Stimulated activated CD8-positive, alpha-beta memory T cell treated with anti-CD3 and anti-CD28 coated beads, Interleukin-2, amount 100 ng/mL, for 1 hour (primary cell): Measurements from ENCODE around the gene CUTC.
A peak's percentile ranks its signal among the peaks of the same experiment; 100 is the strongest.
"Not testable (repeated sequence)": the region's sequence is repeated elsewhere in the genome, so short reads cannot be mapped to it uniquely, and the experiment has no call there.

ENCODE experiments used
- DNase-seq, 2 donors: peaks; one replicate each; pipeline ENCODE4 v3.0.0-alpha.2; 2020; ENCODE audit warnings: low read depth in 2 of 2

The CUTC gene

GRCh38 chr10:99732033-99732842 is at the start of gene CUTC, which contains the start of gene COX15:
Gene CUTC (plus strand): TSS chr10:99732234. CDS start chr10:99732349, 115 bp downstream.
Gene COX15 (minus strand): TSS chr10:99732127. CDS start chr10:99732049, 78 bp downstream.
- peak; percentile 88 to 90 for DNase-seq

DNA sequence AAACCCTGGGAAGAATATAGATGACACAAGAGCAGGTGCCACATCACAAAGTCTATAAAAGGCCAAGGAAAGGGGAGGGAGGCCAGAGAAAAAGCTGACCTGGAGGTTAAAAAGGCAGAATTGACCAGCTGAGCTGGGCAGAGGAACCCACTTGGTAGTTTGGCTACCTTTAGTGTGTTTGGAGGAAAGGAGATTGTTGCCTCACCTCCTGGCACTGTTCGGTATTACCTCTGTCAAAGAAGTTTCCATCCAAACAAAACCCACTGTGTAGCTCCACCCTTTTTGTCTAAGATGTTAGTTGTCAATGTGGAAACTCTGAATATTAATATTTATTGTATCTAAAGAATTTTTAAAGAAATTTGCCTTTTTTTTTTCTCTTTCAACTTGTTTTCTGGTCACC is 49.3 kb upstream of the CUTC start:
- DNase-seq, result no peak

- DNase-seq, result no peak
These were observed 46.5 kb upstream of the CUTC start for GRCh38 chr10:99685597-99685967.

DNA sequence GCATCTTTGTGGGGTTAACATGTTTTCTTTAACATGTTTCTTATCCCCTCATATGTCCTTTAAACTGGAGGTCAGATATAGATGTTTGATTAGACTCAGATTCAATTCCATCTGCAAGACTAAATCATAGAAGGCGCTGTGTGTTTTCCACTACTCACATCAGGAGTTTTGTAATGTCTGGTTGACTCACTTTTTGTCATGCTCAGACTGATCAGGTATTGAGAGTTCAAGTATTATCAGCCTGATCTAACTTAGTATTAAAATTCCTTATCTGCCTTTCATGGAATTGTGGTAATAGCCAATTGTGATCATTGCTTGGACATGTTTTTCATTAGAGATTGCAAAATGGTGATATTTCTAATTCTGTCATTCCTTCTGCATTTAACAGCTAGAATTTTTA is 42.6 kb upstream of the CUTC start:
- no peak for DNase-seq

DNA sequence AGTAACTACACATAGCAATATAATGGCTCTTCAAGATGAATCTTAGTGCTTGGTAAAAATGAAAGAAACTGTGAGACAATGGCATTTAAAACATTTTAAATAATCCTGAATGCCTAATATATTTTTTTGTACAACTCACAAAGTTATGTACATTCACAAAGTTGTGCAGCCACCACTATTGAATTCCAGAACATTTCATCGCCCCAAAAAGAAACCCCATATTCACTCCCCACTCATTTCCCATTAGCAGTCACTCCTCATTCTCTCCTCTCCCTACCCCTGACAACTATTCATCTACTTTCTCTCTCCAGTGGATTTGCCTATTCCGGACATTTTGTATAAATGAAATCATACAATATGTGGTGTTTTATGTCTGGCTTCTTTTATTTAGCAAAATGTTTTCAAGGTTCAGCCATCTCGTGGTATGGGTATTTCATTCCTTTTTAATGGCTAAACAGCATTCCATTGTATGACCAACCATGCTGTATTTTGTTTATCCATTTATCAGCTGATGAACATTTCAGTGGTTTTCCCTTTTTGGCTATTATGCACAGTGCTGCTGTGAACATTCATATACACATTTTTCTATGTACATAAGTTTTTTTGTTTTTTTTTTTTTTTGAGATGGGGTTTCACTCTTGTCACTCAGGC is 38.0 kb upstream of the CUTC start:
- no peak for DNase-seq

GRCh38 chr10:99695761-99696160 is 36.3 kb upstream of the CUTC start:
- DNase-seq, result no peak

GRCh38 chr10:99698504-99699080 is 33.4 kb upstream of the CUTC start:
- no peak for DNase-seq

GRCh38 chr10:99700649-99701048 is 31.4 kb upstream of the CUTC start:
- no peak for DNase-seq

DNA sequence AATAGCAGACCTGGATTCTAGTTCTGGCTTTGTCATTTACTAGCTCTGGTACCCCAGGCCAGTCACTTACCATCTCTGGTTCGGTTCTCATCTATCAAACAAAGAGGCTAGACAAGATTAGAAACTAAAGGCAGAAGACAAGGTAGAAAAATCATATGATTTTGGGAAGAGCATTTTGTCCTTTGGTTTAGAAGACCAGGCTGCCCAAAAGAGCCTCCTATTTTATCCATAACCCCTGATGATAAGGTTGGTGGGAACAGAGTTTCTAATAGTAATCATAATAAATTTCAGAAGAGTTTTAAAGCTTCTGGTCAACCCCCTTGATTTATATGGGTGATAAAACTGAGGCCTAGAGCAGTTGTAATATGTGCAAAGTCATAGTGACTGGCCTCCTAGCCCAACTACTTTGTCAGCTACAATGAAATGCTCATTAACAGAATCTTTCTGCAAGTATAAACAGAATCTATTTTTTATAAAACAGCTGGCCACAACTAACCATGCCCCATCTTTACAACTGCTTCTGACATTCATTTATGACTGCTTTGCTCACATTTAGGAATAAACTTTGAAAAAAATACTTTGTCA is 23.5 kb upstream of the CUTC start:
- no peak for DNase-seq

DNA sequence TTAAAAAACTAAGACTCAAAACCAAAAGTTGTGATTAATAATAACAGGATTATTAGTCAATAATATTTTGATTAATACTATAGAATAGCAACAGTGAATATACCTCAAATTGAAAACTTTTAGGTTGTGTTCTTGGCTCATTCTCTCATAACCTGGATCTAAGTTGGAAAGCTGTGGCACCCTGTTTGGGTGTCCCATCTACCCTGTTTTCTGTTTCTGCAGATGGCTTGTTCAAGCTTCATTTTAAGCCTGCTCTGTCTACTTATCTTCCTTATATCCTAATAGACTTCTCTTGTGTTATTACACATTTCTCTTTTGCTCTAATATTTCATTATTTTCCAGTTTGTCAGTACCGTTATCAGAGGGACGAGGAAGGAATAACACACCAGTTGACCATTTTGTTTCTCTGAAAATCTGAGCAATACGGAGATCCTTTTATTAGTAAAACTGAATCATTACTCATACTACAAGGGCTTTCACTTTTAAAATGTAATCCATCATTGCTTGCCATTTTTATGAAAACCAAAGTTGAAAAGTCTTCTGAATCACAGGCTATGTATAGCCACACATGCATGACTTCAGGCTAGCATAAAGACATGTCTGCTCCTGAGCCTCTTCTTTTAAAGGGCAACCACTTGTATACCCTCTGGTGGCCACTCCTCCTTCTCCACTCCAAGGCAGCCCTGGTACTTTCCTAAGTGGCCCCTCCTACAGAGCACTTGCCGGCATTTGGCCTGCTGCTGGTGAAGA is 22.4 kb upstream of the CUTC start:
- no peak for DNase-seq

DNA sequence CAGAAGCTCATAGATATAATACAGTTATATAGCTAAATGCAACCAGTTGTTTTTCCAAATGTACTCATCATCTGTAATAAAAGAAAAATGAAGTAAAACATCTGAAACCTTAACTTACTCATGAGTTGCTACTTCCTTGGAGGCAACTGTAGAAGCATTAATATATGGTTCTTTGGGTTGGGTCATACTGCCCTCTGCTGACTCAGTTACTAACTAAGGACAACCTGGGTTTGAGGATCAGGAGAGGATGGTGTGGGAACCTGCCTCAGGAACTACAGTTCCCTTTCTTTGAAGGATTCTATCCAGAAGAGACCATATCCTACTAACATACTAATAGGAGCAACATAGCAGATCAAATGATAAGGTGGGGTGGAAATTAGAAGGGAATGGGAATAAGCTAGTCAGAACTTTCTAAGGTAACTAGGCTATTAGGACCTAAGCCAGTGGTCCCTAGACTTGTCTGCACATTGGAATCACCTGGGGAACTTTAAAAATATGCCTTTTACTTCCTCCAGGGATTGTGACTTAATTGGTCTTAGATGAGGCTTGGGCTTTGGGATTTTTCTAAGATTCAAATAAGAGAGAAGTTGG is 20.8 kb upstream of the CUTC start:
- DNase-seq, result peak in 1 of 2 donors; percentile 1

GRCh38 chr10:99714446-99714845 is 17.6 kb upstream of the CUTC start:
- no peak for DNase-seq

- no peak for DNase-seq
These were observed 11.6 kb upstream of the CUTC start for GRCh38 chr10:99720387-99720786.

DNA sequence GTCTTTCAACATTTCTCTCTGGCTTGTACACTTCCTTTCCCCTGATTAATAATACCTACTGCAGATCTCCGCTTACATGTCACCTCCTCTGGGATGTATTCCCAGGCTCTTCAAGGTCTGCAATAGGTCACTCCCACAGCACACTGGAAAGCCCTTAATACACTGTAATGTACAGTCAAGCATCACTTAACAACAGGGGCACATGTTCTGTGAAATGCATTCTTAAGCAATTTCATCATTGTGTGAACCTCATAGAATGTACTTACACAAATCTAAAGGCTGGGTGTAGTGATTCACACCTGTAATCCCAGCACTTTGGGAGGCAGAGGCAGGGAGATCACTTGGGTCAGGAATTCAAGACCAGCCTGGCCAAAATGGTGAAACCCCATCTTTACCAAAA is 2.0 kb upstream of the CUTC start:
- no peak for DNase-seq

GRCh38 chr10:99731306-99732032 is 565 bp upstream of the CUTC start:
- no peak for DNase-seq

DNA sequence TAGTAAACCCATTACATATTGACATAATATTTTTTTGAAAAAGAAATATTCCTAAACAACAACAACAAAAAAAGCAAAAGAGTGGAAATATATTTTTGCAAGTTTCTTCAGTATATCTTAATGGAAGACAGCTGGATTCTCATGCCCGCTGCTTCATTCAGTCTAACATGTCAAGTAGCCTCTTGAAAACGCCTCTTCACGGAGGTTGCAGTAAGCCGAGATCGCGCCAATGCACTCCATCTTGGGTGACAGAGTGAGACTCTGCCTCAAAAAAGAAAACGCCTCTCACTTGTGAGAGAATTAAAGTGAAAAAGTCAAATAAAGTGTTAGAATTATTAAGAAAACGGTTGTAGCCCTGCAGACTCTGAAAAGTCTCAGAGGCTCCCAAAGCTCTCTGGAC is 1.3 kb downstream of the CUTC start:
- DNase-seq, result no peak

DNA sequence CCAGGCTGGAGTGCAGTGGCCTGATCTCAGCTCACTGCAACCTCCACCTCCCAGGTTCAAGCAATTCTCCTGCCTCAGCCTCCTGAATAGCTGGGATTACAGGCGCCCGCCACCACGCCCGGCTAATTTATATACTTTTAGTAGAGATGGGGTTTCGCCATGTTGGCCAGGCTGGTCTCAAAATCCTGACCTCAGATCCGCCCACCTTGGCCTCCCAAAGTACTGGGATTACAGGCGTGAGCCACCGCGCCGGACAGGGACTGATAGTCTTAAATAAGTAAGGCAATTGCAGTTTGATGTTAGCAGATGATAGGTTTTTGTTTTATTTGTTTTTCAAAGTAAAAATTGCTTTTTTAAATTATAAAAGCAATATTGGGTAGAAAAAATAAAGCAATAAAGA is 2.1 kb downstream of the CUTC start:
- not testable (repeated sequence) for DNase-seq

- DNase-seq, result no peak
These were observed 8.2 kb downstream of the CUTC start for GRCh38 chr10:99740260-99740659.

DNA sequence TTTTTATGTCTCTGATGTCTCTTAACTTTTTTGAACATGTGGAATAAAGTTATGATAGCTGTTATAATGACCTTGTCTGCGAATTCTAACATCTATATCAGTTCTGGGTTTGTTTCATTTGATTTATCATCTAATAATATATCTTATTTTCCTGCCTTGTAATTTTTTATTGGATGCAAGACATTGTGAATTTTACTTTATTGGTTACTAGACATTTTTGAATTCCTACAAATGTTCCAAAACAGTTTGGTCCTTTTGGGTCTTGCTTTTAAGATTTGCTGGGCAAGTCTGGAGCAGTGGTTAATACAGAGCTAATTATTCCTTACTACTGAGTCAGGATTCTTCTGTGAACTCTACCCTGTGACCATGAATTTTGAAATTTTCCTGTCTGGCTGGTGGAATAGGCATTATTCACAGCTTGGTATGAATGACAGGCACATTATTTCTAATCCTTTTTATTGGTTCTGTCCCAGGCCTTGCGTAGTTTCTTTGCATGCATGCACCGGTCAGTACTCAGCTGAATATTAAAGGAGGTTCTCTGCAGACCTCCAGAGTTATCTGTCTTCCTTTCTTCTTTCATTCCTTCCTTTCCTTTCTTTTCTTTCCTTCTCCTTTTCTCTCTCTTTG is 9.0 kb downstream of the CUTC start:
- DNase-seq, result no peak

GRCh38 chr10:99742254-99742653 is 10.2 kb downstream of the CUTC start:
- DNase-seq, result no peak
